K562 (cell line): ENCODE measurements around the gene ZSWIM4. TPM values are rescaled to one million over a fixed set of nuclear protein-coding genes. Genes with fewer than 3 reads are reported as not detected.

Source experiments
- CREM ChIP-seq: IDR thresholded peaks from 2 replicates; pipeline ENCODE4 v1.6.1; 2014; ENCODE audit warnings: antibody characterized with exemption, low read depth
- GTF2A2 ChIP-seq: IDR thresholded peaks from 2 replicates; pipeline ENCODE4 v1.6.1; 2016; ENCODE audit warnings: mild to moderate bottlenecking, missing genetic modification characterization, missing compliant biosample characterization
- HMGN3 ChIP-seq: IDR thresholded peaks from 2 replicates; pipeline ENCODE4 v1.6.1; 2011; ENCODE audit warnings: borderline replicate concordance, low read depth, mild to moderate bottlenecking, mixed read lengths, low read length; ENCODE audit not compliant: insufficient read length; ENCODE audit errors: extremely low read depth
- SLC30A9 ChIP-seq: fragments of 250-450 bp; sonication (Bioruptor Pico); IDR thresholded peaks from 2 replicates; pipeline ENCODE4 v1.8.0; 2022; ENCODE audit warnings: mild to moderate bottlenecking, moderate library complexity
- ZKSCAN1 ChIP-seq: fragments of 150-350 bp; IDR thresholded peaks from 2 replicates; pipeline ENCODE4 v1.6.1; 2016; ENCODE audit warnings: low read depth, low read length
- polyA plus RNA-seq, 8 experiments: library from polyadenylated mRNA; depleted of rRNA in 4 of 8; stranded (reverse) in 5 of 8; unstranded in 3 of 8; fragments of >200 nt; fragmentation: Nextera tagmentation in 2 of 8; fragmentation: Illumina TruSeq in 1 of 8; extraction: Ambion mirVana in 2 of 8; extraction: Trizol in 1 of 8; gene quantifications; 2 replicates each; pipeline versions ENCODE4 v1.2.1 to v1.2.3, GENCODE V29; 2011 to 2014; ENCODE audit warnings: inconsistent platforms in 1 of 8, missing spikeins in 1 of 8
- total RNA-seq, 7 experiments: library from RNA; depleted of rRNA in 6 of 7; stranded (reverse); fragments of >200 nt in 6 of 7; fragmentation: Illumina TruSeq in 2 of 7; extraction: Trizol in 2 of 7; gene quantifications; 2 replicates each; pipeline versions ENCODE4 v1.2.1 to v1.2.3, GENCODE V29; 2011 to 2021; ENCODE audit warnings: low replicate concordance in 1 of 7
- TF ChIP-seq, protein P1 (sequence below): fragments of 200-600 bp; sonication (generic); IDR thresholded peaks from one replicate; pipeline ENCODE4 v1.6.1; 2012; ENCODE audit warnings: mild to moderate bottlenecking, low read depth, low read length, inconsistent platforms
- TF ChIP-seq, protein P2 (sequence below): sonication (generic); formaldehyde crosslinking; IDR thresholded peaks from 2 replicates; pipeline ENCODE4 v1.8.1; 2023; ENCODE audit warnings: mild to moderate bottlenecking, missing genetic modification reagents
- TF ChIP-seq, protein P3 (sequence below): fragments of 450-650 bp; IDR thresholded peaks from 2 replicates; pipeline ENCODE4 v1.7.1; 2018; ENCODE audit warnings: mild to moderate bottlenecking, low read depth; ENCODE audit not compliant: partially characterized antibody

Gene ZSWIM4
- total and polyA plus RNA-seq, 9 of the 15 experiments (the other 6 are each of a cell fraction or from before 2014, with no cell fraction given) = 0.25 to 3.7 (median 0.79) TPM; not detected in 2

DNA sequence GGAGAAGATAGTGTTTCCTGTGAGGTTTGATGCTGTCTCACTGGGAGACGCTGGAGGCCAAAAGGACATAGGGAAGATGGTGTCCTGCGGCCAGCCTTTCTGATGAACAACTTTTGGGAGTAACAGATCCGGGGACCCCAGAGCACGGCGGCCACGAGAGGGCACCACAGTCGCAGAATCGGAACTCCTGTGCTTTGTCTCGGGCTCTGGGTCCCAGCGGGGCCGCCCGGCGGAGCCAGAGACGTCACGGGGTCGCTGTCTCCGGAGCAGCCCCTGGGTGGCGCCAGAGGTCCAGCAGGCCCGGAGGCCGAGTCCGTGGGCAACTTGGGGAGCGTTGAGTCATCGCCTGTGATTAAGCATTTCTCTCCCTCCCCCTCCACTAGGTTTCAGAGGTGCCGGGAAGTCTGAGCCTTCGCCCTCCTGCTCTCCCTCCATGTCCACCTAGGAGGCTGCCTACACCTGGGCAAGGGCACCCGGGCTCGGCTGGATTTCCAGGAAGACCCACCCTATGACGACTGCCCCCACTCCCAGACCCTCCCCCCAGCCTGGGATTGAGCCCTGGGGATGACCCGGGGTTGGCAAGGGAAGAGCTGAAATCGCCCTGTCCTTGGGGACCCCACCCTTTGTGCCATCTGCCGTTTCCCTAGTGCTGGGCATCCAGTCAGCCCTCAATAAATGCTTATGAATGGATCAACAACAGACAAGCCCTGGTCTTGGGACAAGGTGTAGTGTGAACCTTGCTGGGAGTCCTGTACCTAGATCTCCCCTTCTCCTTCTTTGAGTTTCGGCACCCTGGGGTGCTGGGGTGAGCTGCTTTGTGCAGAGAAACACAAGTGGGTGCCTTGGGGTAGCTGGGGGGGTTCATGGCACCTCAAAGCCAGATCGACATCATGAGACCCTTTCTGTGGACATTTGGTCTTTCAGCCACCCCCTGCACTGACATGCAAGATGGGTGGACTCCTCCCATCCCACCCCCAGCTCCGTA lies 85.1 kb downstream of the ZSWIM4 start (continued):
- TF ChIP-seq, protein P1, sequence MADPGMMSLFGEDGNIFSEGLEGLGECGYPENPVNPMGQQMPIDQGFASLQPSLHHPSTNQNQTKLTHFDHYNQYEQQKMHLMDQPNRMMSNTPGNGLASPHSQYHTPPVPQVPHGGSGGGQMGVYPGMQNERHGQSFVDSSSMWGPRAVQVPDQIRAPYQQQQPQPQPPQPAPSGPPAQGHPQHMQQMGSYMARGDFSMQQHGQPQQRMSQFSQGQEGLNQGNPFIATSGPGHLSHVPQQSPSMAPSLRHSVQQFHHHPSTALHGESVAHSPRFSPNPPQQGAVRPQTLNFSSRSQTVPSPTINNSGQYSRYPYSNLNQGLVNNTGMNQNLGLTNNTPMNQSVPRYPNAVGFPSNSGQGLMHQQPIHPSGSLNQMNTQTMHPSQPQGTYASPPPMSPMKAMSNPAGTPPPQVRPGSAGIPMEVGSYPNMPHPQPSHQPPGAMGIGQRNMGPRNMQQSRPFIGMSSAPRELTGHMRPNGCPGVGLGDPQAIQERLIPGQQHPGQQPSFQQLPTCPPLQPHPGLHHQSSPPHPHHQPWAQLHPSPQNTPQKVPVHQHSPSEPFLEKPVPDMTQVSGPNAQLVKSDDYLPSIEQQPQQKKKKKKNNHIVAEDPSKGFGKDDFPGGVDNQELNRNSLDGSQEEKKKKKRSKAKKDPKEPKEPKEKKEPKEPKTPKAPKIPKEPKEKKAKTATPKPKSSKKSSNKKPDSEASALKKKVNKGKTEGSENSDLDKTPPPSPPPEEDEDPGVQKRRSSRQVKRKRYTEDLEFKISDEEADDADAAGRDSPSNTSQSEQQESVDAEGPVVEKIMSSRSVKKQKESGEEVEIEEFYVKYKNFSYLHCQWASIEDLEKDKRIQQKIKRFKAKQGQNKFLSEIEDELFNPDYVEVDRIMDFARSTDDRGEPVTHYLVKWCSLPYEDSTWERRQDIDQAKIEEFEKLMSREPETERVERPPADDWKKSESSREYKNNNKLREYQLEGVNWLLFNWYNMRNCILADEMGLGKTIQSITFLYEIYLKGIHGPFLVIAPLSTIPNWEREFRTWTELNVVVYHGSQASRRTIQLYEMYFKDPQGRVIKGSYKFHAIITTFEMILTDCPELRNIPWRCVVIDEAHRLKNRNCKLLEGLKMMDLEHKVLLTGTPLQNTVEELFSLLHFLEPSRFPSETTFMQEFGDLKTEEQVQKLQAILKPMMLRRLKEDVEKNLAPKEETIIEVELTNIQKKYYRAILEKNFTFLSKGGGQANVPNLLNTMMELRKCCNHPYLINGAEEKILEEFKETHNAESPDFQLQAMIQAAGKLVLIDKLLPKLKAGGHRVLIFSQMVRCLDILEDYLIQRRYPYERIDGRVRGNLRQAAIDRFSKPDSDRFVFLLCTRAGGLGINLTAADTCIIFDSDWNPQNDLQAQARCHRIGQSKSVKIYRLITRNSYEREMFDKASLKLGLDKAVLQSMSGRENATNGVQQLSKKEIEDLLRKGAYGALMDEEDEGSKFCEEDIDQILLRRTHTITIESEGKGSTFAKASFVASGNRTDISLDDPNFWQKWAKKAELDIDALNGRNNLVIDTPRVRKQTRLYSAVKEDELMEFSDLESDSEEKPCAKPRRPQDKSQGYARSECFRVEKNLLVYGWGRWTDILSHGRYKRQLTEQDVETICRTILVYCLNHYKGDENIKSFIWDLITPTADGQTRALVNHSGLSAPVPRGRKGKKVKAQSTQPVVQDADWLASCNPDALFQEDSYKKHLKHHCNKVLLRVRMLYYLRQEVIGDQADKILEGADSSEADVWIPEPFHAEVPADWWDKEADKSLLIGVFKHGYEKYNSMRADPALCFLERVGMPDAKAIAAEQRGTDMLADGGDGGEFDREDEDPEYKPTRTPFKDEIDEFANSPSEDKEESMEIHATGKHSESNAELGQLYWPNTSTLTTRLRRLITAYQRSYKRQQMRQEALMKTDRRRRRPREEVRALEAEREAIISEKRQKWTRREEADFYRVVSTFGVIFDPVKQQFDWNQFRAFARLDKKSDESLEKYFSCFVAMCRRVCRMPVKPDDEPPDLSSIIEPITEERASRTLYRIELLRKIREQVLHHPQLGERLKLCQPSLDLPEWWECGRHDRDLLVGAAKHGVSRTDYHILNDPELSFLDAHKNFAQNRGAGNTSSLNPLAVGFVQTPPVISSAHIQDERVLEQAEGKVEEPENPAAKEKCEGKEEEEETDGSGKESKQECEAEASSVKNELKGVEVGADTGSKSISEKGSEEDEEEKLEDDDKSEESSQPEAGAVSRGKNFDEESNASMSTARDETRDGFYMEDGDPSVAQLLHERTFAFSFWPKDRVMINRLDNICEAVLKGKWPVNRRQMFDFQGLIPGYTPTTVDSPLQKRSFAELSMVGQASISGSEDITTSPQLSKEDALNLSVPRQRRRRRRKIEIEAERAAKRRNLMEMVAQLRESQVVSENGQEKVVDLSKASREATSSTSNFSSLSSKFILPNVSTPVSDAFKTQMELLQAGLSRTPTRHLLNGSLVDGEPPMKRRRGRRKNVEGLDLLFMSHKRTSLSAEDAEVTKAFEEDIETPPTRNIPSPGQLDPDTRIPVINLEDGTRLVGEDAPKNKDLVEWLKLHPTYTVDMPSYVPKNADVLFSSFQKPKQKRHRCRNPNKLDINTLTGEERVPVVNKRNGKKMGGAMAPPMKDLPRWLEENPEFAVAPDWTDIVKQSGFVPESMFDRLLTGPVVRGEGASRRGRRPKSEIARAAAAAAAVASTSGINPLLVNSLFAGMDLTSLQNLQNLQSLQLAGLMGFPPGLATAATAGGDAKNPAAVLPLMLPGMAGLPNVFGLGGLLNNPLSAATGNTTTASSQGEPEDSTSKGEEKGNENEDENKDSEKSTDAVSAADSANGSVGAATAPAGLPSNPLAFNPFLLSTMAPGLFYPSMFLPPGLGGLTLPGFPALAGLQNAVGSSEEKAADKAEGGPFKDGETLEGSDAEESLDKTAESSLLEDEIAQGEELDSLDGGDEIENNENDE = no peak
- peak; percentile 75; the same call in 1 of the 2 replicates for TF ChIP-seq ZKSCAN1
- TF ChIP-seq, protein P2, sequence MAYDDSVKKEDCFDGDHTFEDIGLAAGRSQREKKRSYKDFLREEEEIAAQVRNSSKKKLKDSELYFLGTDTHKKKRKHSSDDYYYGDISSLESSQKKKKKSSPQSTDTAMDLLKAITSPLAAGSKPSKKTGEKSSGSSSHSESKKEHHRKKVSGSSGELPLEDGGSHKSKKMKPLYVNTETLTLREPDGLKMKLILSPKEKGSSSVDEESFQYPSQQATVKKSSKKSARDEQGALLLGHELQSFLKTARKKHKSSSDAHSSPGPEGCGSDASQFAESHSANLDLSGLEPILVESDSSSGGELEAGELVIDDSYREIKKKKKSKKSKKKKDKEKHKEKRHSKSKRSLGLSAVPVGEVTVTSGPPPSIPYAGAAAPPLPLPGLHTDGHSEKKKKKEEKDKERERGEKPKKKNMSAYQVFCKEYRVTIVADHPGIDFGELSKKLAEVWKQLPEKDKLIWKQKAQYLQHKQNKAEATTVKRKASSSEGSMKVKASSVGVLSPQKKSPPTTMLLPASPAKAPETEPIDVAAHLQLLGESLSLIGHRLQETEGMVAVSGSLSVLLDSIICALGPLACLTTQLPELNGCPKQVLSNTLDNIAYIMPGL (CRISPR knock-in tag) = peak; percentile 88; the same call in 1 of the 2 replicates
- TF ChIP-seq GTF2A2 = no peak
- TF ChIP-seq HMGN3 = peak; percentile 95
- TF ChIP-seq SLC30A9 = no peak
- TF ChIP-seq, protein P3, sequence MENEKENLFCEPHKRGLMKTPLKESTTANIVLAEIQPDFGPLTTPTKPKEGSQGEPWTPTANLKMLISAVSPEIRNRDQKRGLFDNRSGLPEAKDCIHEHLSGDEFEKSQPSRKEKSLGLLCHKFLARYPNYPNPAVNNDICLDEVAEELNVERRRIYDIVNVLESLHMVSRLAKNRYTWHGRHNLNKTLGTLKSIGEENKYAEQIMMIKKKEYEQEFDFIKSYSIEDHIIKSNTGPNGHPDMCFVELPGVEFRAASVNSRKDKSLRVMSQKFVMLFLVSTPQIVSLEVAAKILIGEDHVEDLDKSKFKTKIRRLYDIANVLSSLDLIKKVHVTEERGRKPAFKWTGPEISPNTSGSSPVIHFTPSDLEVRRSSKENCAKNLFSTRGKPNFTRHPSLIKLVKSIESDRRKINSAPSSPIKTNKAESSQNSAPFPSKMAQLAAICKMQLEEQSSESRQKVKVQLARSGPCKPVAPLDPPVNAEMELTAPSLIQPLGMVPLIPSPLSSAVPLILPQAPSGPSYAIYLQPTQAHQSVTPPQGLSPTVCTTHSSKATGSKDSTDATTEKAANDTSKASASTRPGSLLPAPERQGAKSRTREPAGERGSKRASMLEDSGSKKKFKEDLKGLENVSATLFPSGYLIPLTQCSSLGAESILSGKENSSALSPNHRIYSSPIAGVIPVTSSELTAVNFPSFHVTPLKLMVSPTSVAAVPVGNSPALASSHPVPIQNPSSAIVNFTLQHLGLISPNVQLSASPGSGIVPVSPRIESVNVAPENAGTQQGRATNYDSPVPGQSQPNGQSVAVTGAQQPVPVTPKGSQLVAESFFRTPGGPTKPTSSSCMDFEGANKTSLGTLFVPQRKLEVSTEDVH = peak; percentile 39
- TF ChIP-seq CREM = peak; percentile 94
